Glomerular visceral epithelial cell (primary cell): ENCODE results near the gene PTPRJ.
"Not testable (repeated sequence)": the region's sequence is repeated elsewhere in the genome, so short reads cannot be mapped to it uniquely, and the experiment has no call there.

ENCODE experiments used
- DNase-seq: peaks from one replicate; pipeline ENCODE4 v3.0.0-alpha.2; 2016; ENCODE audit errors: extremely low spot score

The PTPRJ gene

DNA sequence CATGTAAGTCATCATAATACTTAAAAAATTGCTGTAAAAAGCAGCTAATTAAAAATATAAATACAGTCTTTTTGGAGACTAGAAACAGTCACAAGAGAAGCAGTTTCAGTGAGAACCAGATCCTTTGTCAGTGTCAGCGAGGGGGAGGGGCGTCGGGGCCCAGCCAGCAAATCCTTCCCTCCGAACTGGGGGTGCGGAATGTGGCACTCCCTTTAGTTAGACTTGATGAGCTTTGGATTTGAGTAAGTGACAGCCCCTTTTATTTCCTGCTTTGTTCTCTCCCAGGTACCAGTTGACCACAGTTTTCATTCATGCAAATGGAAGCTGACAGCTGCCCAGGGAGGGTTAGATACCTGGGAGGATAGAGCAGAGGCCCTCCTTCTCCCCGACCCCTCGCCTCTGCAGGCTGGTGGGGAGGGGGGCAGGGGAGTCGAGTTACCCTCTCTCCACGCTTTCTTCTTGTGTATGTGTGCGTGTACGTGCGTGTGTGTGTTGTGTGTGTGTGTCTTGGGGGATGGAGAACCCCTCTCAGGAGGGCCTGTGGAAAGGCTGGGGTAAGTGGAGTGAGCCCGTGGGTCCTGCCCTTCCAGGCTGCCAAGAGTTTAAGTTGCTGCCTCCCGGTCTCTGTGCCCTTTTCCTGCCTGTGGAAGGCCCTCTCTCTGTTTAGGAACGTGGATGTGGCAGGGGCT, 38.3 kb downstream of the PTPRJ start:
- DNase-seq = no peak

DNA sequence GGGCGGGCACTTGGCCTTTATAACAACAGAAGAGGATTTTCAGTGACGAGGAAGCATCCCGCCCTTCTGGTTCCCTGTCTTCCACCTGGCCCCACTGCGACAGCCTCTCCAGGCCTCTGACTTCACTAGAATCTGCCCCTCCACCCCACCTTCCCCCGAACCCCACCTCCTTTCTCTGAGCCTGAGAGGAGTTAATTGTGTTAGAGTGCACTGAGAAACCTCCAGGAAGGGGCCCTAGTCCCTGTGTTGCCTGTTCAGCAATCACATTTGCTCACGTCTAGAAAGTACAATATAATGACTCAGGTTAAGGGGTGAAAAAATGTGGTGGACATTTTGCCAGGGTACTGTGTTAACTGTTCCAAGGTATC, 38.8 kb downstream of the PTPRJ start:
- no peak for DNase-seq

DNA sequence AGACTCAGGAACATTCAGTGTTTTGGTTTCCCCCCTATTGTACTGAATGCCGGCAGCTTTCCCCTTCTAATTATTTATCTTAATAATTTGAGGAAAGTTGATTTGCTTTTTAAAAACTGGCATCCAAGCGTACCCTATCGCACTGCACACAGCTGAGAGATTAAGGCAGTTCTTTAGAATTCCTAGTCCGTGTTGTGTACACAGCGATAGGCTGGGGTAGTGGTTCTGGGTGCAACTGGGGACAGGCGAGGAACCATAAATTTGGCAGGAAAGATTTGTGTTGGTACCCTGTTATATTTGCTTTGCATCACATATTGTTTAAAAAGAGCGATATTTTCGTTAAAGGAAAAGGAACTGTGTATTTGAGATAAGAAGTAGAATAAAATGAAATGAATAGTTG, 39.2 kb downstream of the PTPRJ start:
- no peak for DNase-seq

DNA sequence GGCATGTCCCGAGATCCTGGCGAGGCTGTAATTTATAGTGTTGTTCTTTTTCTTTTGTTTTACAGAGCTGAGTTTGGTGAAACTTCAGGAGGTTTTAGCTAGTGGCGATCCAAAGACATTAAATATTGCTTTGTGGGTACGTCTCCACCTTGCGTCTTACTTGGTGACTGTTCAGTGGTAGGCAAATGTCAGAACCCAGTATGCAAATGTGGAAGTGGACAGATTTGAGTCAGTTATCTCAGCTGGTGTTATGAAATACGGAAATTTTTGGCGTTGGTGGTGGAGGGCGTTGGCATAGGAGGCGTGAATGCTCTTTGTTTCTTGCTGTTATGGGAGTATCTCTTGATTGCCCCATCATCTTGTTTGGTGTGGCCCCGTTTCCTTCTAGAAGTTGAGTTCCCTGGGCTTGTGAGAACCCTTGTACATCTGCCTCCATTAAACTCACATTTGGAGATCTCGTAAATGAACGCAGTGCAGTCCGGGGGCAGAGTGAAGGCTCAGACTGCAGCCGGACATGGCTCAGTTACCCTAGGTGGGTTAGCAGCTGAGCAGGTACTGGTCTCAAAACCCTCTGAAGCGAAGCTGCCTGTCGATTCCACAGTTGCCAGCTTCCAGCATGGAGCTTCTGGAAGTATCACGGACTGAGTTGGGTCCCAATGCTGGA, 39.9 kb downstream of the PTPRJ start:
- no peak for DNase-seq

DNA sequence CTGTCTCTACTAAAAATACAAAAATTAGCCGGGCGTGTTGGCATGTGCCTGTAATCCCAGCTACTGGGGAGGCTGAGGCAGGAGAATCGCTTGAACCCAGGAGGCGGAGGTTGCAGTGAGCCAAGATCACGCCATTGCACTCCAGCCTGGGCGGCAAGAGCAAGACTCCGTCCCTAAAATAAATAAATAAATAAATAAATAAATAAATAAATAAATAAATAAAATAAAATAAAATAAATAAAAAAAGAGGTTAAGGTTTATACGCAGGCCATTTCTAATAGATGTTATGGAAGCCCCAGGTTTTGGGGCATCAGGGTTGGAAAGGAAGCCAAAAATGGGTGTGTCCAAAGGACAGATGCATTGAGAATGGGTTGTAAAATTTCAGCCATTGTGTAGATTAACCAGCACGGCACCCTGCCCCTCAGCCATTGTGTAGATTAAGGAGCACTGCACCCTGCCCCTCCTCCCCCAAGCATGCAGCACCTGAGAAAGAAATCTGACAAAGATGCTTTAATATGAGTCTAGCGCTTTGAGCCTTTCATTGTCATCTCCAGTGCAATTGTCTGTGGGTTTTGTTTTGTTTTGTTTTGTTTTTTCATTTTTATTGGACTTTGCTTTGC, 41.0 kb downstream of the PTPRJ start:
- DNase-seq = not testable (repeated sequence)

DNA sequence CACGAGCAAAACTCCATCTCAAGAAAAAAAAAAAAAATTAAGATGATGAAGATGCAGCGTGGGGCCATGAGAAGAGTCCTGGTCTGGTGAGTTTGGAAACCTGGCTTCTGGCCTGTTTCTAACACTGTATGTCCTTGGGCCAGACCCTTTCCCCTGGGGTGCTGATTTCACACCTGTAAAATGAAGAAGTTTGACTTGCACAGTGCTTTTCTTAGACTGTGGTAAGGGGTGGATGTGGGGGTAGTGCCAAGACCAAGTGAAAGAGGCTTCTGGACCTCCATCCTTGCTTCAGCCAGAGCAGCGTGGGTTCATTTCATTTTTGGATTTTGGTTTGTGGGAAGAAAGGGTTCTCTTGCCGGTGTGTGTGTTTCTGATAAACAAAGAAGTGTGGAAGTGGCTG, 42.1 kb downstream of the PTPRJ start:
- no peak for DNase-seq

DNA sequence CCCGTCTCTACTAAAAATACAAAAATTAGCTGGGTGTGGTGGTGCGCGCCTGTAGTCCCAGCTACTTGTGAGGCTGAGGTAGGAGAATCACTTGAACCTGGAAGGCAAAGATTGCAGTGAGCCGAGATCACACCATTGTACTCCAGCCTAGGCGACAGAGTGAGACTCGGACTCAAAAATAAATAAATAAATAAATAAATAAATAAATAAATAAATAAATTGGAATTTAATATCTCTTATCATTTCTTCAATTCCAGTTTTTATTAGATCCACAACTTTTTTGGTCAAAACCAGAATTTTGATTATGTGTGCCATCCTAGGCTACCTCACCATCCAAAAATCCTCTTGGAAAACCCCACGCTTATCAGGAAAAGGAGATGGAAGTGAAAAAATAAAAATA, 43.2 kb downstream of the PTPRJ start:
- not testable (repeated sequence) for DNase-seq

DNA sequence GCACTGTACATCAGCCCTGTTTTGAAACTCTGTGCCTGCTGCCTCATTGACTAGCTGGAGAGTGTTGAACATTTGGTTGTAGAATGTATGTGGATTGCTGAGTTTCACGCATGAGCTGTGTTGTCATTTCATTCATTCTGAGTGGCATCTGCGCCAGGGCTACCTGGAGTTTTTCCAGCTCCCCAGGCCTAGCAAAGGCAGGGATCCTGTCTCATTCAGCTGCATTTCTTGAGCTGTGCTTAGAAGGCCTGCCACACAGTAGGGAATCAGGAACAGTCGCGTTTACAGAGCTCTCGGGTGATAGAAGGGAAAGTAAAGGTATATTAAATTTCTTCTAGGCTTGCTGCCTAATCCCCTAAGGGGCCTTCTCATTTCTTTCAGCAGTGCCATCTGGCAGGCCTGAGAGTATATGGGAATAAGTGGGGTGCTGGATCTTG, 44.3 kb downstream of the PTPRJ start:
- DNase-seq = no peak

DNA sequence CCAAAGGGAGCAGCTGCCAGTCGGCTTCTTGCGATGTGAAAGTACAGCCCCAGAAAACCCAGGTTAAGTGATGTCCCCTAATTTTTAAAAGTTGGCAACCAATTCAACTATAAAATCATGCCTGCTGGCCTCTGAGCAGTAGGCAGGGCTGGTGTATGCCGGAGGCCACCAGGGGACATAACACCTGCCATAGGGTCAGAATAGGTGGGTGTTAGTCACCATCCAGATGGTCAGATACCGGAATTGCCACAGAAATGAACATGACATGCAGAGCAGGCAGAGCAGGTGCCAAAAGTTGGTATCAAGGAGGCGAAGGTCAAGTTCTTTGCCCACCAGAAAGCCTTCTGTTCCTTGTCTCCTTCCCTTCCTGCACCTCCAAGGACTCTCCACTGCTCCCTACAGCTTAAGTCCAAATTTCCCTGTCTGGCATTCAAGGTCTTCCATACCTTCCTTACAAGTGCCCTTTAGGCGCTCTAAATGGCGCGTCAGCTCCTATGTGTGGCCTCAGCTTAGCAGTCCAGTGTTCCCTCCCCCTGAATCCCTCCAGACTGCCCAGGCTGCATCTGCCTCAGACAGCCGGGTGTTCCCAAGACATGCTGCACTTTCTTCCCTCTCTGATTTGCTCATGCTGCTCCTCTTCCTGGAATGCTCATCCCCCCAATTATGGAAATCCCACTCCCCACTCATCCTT, 45.1 kb downstream of the PTPRJ start:
- DNase-seq = no peak

DNA sequence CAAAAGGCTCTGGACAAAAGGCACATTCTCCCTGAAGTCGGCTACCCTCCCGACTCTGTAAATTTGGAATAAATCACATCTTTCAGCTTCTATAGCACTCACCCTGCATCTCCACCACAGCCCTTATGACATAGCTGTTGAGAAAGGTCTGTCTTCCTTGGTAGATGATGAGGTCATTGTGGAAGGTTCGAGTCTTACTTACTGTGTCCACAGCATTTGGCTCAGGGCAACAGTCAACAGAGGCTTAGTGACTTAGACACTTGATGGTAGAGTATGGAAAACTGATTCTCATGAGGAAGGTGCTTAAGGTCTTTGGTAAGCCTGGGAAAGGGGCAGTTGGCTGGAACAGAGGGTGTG, 45.6 kb downstream of the PTPRJ start:
- DNase-seq = no peak

DNA sequence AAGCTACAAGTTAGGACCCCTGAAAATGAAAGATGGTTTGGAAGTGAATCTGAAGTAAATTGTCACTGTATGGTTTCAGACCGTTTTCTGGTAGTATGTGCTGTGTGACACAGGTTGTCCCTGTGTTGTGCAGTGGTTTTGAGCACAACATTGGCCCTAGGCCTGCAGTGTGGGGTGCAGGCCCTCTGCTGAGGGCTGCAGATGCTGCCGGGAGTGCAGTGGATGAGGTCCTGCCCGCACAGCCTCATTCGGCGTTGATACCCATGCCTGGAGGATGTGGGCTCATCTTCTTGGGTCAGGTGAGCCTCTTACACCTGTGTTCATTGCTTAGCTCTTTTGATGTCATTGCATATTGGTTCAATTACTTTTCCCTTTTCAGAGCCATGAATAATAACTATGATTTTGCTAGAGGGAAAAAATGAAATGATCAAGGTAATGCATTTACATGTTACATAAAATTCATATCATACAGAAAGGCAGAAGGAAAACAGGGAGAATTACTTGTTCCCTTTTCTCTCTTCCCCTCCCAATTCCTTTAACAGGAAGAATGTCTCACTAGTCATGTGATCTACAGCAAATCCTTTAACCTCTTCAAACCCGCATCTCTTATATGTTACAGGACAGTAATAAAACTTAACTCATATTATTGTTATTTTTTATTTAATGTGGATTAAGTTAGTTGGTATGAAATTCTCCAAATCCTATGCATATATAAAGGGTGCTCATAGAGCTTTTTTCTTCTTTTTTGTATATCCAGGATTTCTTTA, 48.7 kb downstream of the PTPRJ start:
- no peak for DNase-seq

DNA sequence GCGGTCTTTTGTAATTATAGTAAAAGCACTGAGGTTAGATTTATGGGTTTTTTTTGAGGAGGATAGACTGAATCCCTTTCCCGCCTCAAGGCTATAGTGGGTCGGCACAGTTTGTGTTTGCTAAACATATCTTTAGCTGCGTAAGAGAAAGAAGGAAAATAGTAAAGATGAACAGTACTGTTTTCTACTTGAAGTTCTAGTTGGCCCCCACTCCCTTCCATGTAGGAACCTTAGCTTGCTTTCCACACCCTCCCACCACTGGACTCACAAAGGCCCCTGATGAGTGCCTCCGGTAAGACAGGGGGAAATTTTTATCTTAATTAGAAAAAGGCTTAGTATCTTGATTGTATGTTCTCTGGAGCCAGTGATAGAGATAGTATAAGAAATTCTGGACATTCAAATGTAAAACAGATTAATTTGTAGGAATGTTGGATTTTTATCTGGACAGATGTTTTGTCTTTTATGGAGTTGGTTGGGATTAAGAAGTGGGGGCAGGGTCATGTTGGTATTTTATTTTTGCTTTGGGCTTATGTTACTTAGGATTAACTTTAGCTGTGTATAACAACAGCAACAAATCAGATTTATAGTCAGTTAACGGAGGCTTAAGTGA, 49.4 kb downstream of the PTPRJ start:
- no peak for DNase-seq

DNA sequence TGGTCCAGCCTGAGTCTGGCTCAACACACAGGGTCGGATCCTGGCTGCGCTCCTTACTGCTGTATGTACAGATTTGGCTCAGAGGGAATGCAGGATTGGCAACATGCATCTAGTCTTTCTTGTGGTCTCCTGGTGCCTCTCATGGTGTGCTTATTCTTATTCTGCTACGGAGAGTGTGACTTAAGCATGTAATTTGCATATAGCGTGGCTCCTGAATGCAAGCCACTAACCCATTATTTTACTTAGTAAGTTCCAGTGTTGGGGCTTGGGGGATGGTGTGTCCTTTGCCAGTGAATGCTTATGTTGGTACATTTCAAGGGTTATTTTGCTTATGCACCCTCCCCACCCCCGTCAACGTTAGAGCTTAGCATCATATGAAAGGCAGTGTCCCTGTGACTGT, 51.2 kb downstream of the PTPRJ start:
- DNase-seq = no peak

DNA sequence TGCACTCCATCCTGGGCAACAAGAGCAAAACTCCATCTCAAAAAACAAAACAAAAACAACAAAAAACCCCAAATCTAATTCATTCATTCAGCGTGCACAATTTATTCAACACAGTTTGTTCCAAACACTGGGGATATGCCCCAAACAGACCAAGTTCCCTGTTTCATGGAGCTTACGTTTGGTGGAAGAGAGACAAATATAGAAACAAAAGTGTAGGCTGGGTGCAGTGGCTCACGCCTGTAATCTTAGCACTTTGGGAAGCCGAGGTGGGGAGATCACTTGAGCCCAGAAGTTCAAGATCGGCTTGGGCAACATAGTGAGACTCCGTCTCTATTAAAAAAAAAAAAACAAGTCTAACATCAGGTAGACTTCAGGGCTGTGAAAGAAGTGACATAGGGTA, 52.4 kb downstream of the PTPRJ start:
- no peak for DNase-seq

DNA sequence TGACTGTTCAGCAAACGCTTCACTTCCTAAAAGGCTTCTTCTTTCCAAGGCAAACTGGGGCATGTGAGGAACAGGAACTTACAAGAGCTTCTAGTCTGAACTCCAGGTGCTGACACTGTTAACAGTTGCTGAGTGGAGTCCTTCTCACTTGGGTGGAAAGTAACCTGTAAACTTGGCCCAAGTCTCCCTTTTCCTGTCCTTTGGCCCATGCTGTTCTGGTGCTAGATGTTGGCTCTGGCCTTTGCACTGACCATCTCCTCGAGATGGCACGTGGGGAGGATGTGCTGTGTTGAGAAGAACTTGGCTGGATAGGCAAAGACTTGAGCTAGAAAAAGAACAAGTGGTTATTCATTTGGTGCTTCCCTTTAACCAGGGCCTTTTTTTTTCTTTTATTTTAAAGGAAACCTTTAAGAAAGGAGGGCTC, 53.6 kb downstream of the PTPRJ start:
- DNase-seq = no peak

DNA sequence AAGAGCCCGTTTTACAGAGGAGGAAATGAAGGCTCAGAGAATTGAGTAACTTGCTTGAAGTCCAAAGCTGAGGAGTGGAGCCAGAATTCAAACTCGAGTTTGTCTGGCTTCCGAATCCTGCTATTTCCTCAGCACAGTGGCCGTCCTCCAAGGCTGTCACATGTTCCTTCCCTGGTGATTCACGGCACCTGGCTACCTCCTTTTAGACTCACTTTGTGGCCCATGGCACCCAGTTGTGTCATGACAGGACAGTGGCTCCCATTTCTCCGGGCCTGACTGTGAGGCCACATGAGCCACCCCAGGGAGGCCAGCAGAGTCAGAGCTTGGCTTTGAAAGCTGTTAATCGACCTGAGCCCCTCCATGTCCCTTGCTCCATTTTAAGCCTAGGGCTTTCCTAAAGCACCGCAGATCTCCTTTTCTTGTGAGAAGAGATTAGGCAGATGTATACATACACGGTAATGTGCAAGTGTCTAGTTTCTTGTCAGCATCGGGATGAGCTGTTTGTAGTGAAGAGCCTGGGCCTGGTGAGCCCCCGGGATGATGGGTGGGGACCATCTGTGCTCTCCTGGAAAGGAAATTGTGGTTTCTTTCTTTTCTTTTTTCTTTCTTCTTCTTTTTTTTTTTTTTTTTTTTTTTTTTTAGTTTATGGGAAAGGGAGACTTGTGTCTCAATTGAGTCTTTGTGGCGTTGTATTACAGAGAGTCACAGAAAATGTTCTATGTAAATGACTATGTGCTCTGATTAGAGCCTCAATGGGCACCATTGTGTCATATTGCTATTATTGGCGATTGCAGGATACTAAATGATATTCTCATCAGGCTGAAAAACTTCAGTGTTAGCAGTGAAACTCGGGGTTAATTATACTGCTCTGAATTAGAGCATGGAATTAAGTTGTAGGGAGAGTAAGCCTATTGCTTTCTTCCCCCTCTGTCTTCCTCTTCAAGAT, 54.8 kb downstream of the PTPRJ start:
- DNase-seq = no peak

DNA sequence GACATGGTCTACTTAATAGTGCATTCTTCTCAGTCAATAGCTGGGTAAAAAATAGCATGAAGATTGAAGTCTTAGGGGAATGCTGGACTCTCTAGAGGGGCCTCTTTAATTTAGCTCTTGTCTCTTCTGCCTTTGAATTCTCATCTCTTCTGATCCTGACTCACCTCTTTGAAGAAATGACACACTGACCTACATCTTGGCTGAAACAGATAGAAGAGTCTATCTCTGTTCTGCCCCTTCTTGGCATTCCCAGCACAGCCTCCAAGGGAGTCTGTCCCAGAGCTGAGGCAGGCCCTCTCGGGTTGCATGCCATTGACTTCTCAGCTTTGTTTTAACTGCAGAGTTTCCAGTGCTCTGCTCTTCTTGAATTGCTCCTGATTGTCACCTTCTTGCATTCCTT, 55.7 kb downstream of the PTPRJ start:
- no peak for DNase-seq

DNA sequence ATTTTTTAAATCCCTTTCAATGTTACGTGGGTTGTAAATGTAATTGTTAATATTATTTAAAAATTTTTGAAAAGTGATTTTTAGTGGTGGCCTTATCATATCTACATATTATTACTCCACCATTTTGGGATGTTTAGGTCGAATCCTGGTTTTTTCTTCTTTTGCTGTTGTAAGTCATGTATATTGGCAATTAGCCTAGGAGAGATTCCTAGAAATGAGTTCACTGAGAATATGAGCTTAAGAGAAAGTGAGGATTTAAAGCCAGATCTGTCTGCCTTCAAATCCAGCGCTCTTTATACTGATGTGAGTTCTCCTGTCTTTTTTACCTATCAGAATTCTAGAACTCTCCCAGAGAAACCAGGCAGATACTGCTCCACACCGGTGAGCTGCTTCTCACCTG, 56.1 kb downstream of the PTPRJ start:
- no peak for DNase-seq

DNA sequence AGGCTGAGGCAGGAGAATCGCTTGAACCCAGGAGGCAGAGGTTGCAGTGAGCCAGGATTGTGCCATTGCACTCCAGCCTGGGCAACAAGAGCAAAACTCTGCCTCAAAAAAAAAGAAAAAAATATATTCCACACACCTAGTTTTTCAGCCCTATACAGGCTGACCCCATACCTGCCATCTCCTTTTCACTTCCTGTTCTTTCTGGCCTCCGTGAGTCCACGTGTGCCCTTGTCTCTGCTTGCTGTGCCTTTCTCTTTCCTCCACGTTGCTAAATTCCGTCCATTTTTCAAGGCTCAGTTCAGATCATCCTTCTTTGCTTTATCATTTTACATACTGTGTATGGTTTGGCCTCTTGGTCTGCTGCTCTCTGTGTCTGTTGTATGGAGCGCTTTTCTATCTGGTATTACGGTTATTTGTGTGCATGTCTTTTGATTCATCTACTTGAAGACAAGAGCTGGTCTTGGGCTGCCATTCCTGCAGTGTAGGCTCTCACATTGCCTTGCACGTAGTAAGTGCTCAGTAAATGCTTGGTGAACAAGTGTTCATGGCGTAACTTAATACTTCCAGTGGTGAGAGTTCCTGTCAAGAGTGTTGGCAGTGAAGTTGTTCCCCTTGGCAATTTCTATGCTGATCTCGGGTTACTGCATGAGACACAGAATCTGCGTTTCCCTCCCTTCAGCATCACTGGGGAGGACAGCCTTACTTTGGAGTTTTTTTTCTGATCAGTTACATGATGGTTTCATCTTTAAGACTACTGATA, 57.5 kb downstream of the PTPRJ start:
- DNase-seq = no peak
